ENCODE measurements around the gene TMEM231.
"Not testable (repeated sequence)": the region's sequence is repeated elsewhere in the genome, so short reads cannot be mapped to it uniquely, and the experiment has no call there.

The TMEM231 gene

GRCh38 chr16:75501359-75501758 is 54.7 kb downstream of the TMEM231 start:
- peak; percentile 52 for DNase-seq
- H3K9me3 ChIP-seq (ENCODE audit: severe bottlenecking) = no peaks in the 10 kb centered on the region
- no peaks in the 10 kb centered on the region for H3K27me3 ChIP-seq (ENCODE audit: insufficient read depth, low read depth, severe bottlenecking)
- no peak overlapping the region for H3K4me3 ChIP-seq (ENCODE audit: low read depth, low read length)
- H3K36me3 ChIP-seq = no peaks in the 10 kb centered on the region
- H3K27ac ChIP-seq = peak overlapping the region; percentile 41
- TF ChIP-seq CTCF (IDR thresholded peaks at IDR 0.05; ENCODE audit: low read depth, low read length) = no peak

GRCh38 chr16:75498605-75499322 is 57.3 kb downstream of the TMEM231 start:
- not testable (repeated sequence) for H3K9me3 ChIP-seq (ENCODE audit: severe bottlenecking); H3K36me3 ChIP-seq; H3K27me3 ChIP-seq (ENCODE audit: insufficient read depth, low read depth, severe bottlenecking); H3K27ac ChIP-seq; H3K4me3 ChIP-seq (ENCODE audit: low read depth, low read length); DNase-seq

- no peak overlapping the region for H3K4me3 ChIP-seq (ENCODE audit: low read depth, low read length)
- H3K9me3 ChIP-seq (ENCODE audit: severe bottlenecking) = no peaks in the 10 kb centered on the region
- no peak for DNase-seq
- TF ChIP-seq CTCF (IDR thresholded peaks at IDR 0.05; ENCODE audit: low read depth, low read length) = no peak
- no peaks in the 10 kb centered on the region for H3K36me3 ChIP-seq
- no peak overlapping the region for H3K27ac ChIP-seq
- H3K27me3 ChIP-seq (ENCODE audit: insufficient read depth, low read depth, severe bottlenecking) = no peaks in the 10 kb centered on the region
Observed at GRCh38 chr16:75497558-75497957, 58.5 kb downstream of the TMEM231 start.

GRCh38 chr16:75495076-75495674 is 60.9 kb downstream of the TMEM231 start, which contains the start of gene CHST6:
CHST6 (minus strand) TSS chr16:75495441; CDS start chr16:75479828, 15,613 bp downstream.
- H3K36me3 ChIP-seq = no peaks in the 10 kb centered on the region
- no peaks in the 10 kb centered on the region for H3K27me3 ChIP-seq (ENCODE audit: insufficient read depth, low read depth, severe bottlenecking)
- DNase-seq = no peak
- H3K4me3 ChIP-seq (ENCODE audit: low read depth, low read length) = no peak within 1 kb of the TSS
- no peak within 1 kb of the TSS for H3K27ac ChIP-seq
- no peak for TF ChIP-seq CTCF (IDR thresholded peaks at IDR 0.05; ENCODE audit: low read depth, low read length)
- H3K9me3 ChIP-seq (ENCODE audit: severe bottlenecking) = no peaks in the 10 kb centered on the region

- no peak overlapping the region for H3K4me3 ChIP-seq (ENCODE audit: low read depth, low read length)
- H3K9me3 ChIP-seq (ENCODE audit: severe bottlenecking) = no peaks in the 10 kb centered on the region
- no peaks in the 10 kb centered on the region for H3K36me3 ChIP-seq
- no peak for DNase-seq
- no peak overlapping the region for H3K27ac ChIP-seq
- H3K27me3 ChIP-seq (ENCODE audit: insufficient read depth, low read depth, severe bottlenecking) = no peaks in the 10 kb centered on the region
- no peak for TF ChIP-seq CTCF (IDR thresholded peaks at IDR 0.05; ENCODE audit: low read depth, low read length)
Observed at GRCh38 chr16:75494661-75495075, 61.4 kb downstream of the TMEM231 start.

- no peak for TF ChIP-seq CTCF (IDR thresholded peaks at IDR 0.05; ENCODE audit: low read depth, low read length)
- H3K36me3 ChIP-seq = no peaks in the 10 kb centered on the region
- no peaks in the 10 kb centered on the region for H3K27me3 ChIP-seq (ENCODE audit: insufficient read depth, low read depth, severe bottlenecking)
- no peak for DNase-seq
- no peaks in the 10 kb centered on the region for H3K9me3 ChIP-seq (ENCODE audit: severe bottlenecking)
- H3K27ac ChIP-seq = no peak overlapping the region
- H3K4me3 ChIP-seq (ENCODE audit: low read depth, low read length) = no peak overlapping the region
Observed at GRCh38 chr16:75494184-75494583, 61.9 kb downstream of the TMEM231 start.
